WTC11 (cell line): Measurements from ENCODE around the gene GNG13. TPM values are rescaled to one million over a fixed set of nuclear protein-coding genes. Genes with fewer than 3 reads are reported as not detected.
"Not testable (repeated sequence)": the region's sequence is repeated elsewhere in the genome, so short reads cannot be mapped to it uniquely, and the experiment has no call there.

Experiments used
- ATAC-seq: fragments of 200-7000 bp; cut with Tn5 transposase; 2 replicates; pipeline ENCODE4 v1.10.0; 2021; ENCODE audit warnings: mild to moderate bottlenecking, moderate library complexity
- CTCF ChIA-PET: fragments of 300-600 bp; sonication (Branson Sonifier 250); formaldehyde crosslinking; loops from one replicate; lab custom pipeline; 2021; ENCODE audit warnings: antibody characterized with exemption; lab: Charles Lee
- POLR2A ChIA-PET: fragments of 350-600 bp; sonication (Branson Sonifier 250); formaldehyde crosslinking; loops from one replicate; lab custom pipeline; 2021; ENCODE audit warnings: antibody characterized with exemption; lab: Charles Lee
- DNase-seq: peaks from one replicate; pipeline ENCODE4 v3.0.0; 2021; ENCODE audit warnings: low spot score
- H3K27ac Mint-ChIP-seq: 2 replicates; pipeline ENCODE4 v1.8.0; 2021; ENCODE audit warnings: mixed read lengths
- H3K27me3 Mint-ChIP-seq: 2 replicates; pipeline ENCODE4 v1.8.0; 2021; ENCODE audit warnings: low read depth, mild to moderate bottlenecking, moderate library complexity, mixed read lengths
- H3K36me3 Mint-ChIP-seq: 2 replicates; pipeline ENCODE4 v1.8.0; 2021; ENCODE audit warnings: mixed read lengths
- H3K4me1 Mint-ChIP-seq: 2 replicates; pipeline ENCODE4 v1.8.0; 2022; ENCODE audit warnings: mixed read lengths
- H3K4me3 Mint-ChIP-seq: 2 replicates; pipeline ENCODE4 v1.8.0; 2021; ENCODE audit warnings: mild to moderate bottlenecking, moderate library complexity, mixed read lengths
- H3K9me3 Mint-ChIP-seq: 2 replicates; pipeline ENCODE4 v1.8.0; 2021; ENCODE audit warnings: mixed read lengths
- ATF1 ChIP-seq: sonication (generic); formaldehyde crosslinking; IDR thresholded peaks from 2 replicates; pipeline ENCODE4 v1.8.1; 2023; ENCODE audit warnings: mild to moderate bottlenecking, moderate library complexity, missing genetic modification reagents
- CBFB ChIP-seq: sonication (generic); formaldehyde crosslinking; IDR thresholded peaks from 2 replicates; pipeline ENCODE4 v1.8.1; 2022; ENCODE audit warnings: mild to moderate bottlenecking, low read depth, missing genetic modification reagents
- ELF4 ChIP-seq: sonication (generic); formaldehyde crosslinking; IDR thresholded peaks from 2 replicates; pipeline ENCODE4 v1.8.1; 2022; ENCODE audit warnings: low read depth, mild to moderate bottlenecking, moderate library complexity, missing genetic modification reagents
- GTF2I ChIP-seq: fragments of 250-450 bp; sonication (Bioruptor Pico); conservative IDR thresholded peaks from 2 replicates; pipeline ENCODE4 v1.4.0; 2021; ENCODE audit warnings: mild to moderate bottlenecking
- JAZF1 ChIP-seq: fragments of 250-450 bp; sonication (Bioruptor Pico); IDR thresholded peaks from 2 replicates; pipeline ENCODE4 v1.9.0; 2021; ENCODE audit warnings: moderate library complexity, mild to moderate bottlenecking, inconsistent platforms
- PRRX2 ChIP-seq: fragments of 250-450 bp; sonication (Bioruptor Pico); IDR thresholded peaks from 2 replicates; pipeline ENCODE4 v1.8.0; 2021; ENCODE audit warnings: mild to moderate bottlenecking
- TEAD1 ChIP-seq: sonication (generic); formaldehyde crosslinking; IDR thresholded peaks from 2 replicates; pipeline ENCODE4 v1.8.0; 2022; ENCODE audit warnings: mild to moderate bottlenecking, missing genetic modification reagents
- TEAD4 ChIP-seq: sonication (generic); formaldehyde crosslinking; IDR thresholded peaks from 2 replicates; pipeline ENCODE4 v1.8.0; 2022; ENCODE audit warnings: mild to moderate bottlenecking, missing genetic modification reagents
- ZNF263 ChIP-seq: sonication (generic); formaldehyde crosslinking; IDR thresholded peaks from 2 replicates; pipeline ENCODE4 v1.8.1; 2022; ENCODE audit warnings: low read depth, mild to moderate bottlenecking, moderate library complexity, missing genetic modification reagents
- ZNF416 ChIP-seq: fragments of 250-450 bp; sonication (Bioruptor Pico); IDR thresholded peaks from 2 replicates; pipeline ENCODE4 v1.9.0; 2021; ENCODE audit warnings: mild to moderate bottlenecking, inconsistent platforms
- ZNF423 ChIP-seq: fragments of 250-450 bp; sonication (Bioruptor Pico); IDR thresholded peaks from 2 replicates; pipeline ENCODE4 v2.1.2; 2022; ENCODE audit warnings: mild to moderate bottlenecking, moderate library complexity
- total RNA-seq: library from RNA; stranded (reverse); gene quantifications from 3 replicates; pipeline ENCODE4 v1.2.3, GENCODE V29; 2021
- TF ChIP-seq, protein P1 (sequence below): sonication (generic); formaldehyde crosslinking; IDR thresholded peaks from 2 replicates; pipeline ENCODE4 v1.8.1; 2023; ENCODE audit warnings: mild to moderate bottlenecking, missing genetic modification reagents, moderate library complexity
- TF ChIP-seq, protein P2 (sequence below): sonication (generic); formaldehyde crosslinking; IDR thresholded peaks from 2 replicates; pipeline ENCODE4 v1.8.1; 2022; ENCODE audit warnings: missing genetic modification reagents, borderline replicate concordance
- TF ChIP-seq, protein P3 (sequence below): fragments of 250-450 bp; sonication (Bioruptor Pico); IDR thresholded peaks from 2 replicates; pipeline ENCODE4 v1.9.0; 2021; ENCODE audit warnings: mild to moderate bottlenecking
- TF ChIP-seq, protein P4 (sequence below): sonication (generic); formaldehyde crosslinking; conservative IDR thresholded peaks from 2 replicates; pipeline ENCODE4 v1.8.1; 2022; ENCODE audit warnings: mild to moderate bottlenecking, missing genetic modification reagents
- TF ChIP-seq, protein P5 (sequence below): sonication (generic); formaldehyde crosslinking; IDR thresholded peaks from 2 replicates; pipeline ENCODE4 v1.8.1; 2022; ENCODE audit warnings: low read depth, mild to moderate bottlenecking, moderate library complexity, missing genetic modification reagents, borderline replicate concordance
- TF ChIP-seq, protein P6 (sequence below): sonication (generic); formaldehyde crosslinking; IDR thresholded peaks from 2 replicates; pipeline ENCODE4 v1.8.1; 2023; ENCODE audit warnings: mild to moderate bottlenecking, moderate library complexity, missing genetic modification reagents
- TF ChIP-seq, protein P7 (sequence below): sonication (generic); formaldehyde crosslinking; conservative IDR thresholded peaks from 2 replicates; pipeline ENCODE4 v1.8.1; 2023; ENCODE audit warnings: mild to moderate bottlenecking, low read depth, missing genetic modification reagents, moderate library complexity
- TF ChIP-seq, protein P8 (sequence below): fragments of 250-450 bp; sonication (Bioruptor Pico); IDR thresholded peaks from 2 replicates; pipeline ENCODE4 v2.1.2; 2022; ENCODE audit warnings: mild to moderate bottlenecking, moderate library complexity

The GNG13 gene
- total RNA-seq, 1 experiment from 2014 or later = not detected

DNA sequence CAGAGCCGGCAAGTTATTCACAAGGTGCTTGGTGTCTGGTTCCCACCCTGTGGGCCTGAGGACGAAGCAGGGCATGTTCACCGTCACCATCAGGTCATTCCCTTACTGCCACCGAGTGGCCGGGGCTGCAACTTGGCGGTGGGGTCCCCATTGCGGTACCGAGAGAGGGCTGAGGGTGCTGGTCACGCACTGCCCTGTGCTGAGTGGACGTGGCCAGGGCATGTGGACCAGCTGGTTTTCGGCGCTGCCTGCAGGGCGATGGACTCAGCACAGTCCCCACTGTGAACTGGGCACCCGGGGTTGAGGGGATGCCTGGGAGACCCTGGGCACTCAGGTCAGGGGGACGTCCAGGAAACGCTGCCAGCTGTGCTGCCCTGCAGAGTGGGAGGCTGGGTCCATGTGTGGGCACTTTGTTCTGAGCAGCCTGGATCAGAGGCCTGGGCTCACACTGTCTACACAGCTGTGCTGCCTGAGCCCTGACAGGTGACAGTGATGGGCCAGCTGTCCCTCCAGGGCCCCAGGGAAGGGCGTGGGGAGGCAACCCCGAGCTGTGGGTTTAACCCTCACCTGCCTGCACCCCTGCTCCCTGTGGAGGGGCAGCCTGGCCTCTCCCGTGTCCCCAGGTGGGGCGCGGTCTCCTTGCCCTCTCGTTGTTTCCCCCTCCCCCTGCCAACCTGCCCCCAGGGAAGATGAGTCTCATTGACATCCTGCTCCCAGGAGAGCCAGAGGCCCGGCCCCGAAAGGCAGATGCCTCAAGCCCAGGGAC lies 39.3 kb upstream of the GNG13 start:
- no peak for TF ChIP-seq PRRX2 (CRISPR knock-in tag)
- TF ChIP-seq, all 79 proteins: peak for 0
- peaks cover 9% of the 10 kb centered on the region for H3K36me3 Mint-ChIP-seq
- no peak overlapping the region for H3K4me3 Mint-ChIP-seq
- POLR2A ChIA-PET = no interaction called here
- H3K9me3 Mint-ChIP-seq = peaks cover 17% of the 10 kb centered on the region
- ATAC-seq (0 out of 2 replicates have a peak, but pooled peaks have one; percentile 34), DNase-seq (no peak)
- H3K27me3 Mint-ChIP-seq = peaks cover 11% of the 10 kb centered on the region
- H3K4me1 Mint-ChIP-seq = peaks cover 2% of the 10 kb centered on the region; the same call in 1 of the 2 replicates
- H3K27ac Mint-ChIP-seq = no peak overlapping the region
- CTCF ChIA-PET = interaction anchor here (0.6 kb wide), 1 partner anchor 133 kb away, joined by 4 read pairs; no protein-coding TSS in a partner anchor

DNA sequence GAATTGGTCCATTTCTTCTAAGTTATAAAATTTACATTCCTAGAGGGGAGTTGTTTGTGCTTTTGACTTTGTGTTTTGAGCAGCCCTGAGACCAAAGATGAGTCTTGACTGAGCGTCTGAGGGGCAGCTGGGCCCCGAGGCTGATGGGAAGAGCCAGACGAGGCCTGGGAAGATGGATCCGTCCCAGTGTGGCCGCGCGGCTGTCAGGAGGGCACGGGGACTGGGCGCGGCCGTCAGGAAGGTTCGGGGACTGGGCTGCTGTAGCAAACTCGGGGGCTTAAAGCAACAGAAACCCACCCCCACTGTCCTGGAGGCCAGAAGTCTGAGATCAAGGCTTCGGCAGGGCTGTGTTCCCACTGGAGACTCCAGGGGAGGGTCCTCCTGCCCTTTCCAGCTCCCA lies 38.2 kb upstream of the GNG13 start:
- Mint-ChIP-seq H3K4me3 (no peak overlapping the region), H3K4me1 (peaks cover 2% of the 10 kb centered on the region; the same call in 1 of the 2 replicates), H3K27me3 (peaks cover 11% of the 10 kb centered on the region), H3K27ac (no peak overlapping the region), H3K9me3 (peaks cover 17% of the 10 kb centered on the region), H3K36me3 (peaks cover 9% of the 10 kb centered on the region)
- ATAC-seq (no peak), DNase-seq (no peak)
- CTCF ChIA-PET = no interaction called here
- POLR2A ChIA-PET = no interaction called here
- TF ChIP-seq, protein P1, sequence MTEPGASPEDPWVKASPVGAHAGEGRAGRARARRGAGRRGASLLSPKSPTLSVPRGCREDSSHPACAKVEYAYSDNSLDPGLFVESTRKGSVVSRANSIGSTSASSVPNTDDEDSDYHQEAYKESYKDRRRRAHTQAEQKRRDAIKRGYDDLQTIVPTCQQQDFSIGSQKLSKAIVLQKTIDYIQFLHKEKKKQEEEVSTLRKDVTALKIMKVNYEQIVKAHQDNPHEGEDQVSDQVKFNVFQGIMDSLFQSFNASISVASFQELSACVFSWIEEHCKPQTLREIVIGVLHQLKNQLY = no peak
- TF ChIP-seq, protein P2, sequence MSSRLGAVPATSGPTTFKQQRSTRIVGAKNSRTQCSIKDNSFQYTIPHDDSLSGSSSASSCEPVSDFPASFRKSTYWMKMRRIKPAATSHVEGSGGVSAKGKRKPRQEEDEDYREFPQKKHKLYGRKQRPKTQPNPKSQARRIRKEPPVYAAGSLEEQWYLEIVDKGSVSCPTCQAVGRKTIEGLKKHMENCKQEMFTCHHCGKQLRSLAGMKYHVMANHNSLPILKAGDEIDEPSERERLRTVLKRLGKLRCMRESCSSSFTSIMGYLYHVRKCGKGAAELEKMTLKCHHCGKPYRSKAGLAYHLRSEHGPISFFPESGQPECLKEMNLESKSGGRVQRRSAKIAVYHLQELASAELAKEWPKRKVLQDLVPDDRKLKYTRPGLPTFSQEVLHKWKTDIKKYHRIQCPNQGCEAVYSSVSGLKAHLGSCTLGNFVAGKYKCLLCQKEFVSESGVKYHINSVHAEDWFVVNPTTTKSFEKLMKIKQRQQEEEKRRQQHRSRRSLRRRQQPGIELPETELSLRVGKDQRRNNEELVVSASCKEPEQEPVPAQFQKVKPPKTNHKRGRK = no peak
- TF ChIP-seq ZNF423 (CRISPR knock-in tag) (no peak), ATF1 (CRISPR knock-in tag) (no peak), ZNF263 (CRISPR knock-in tag) (no peak), ELF4 (CRISPR knock-in tag) (no peak), JAZF1 (CRISPR knock-in tag) (no peak), ZNF416 (no peak), CBFB (CRISPR knock-in tag) (no peak), GTF2I (CRISPR knock-in tag) (no peak), TEAD4 (CRISPR knock-in tag) (no peak), TEAD1 (no peak)
- TF ChIP-seq, protein P3, sequence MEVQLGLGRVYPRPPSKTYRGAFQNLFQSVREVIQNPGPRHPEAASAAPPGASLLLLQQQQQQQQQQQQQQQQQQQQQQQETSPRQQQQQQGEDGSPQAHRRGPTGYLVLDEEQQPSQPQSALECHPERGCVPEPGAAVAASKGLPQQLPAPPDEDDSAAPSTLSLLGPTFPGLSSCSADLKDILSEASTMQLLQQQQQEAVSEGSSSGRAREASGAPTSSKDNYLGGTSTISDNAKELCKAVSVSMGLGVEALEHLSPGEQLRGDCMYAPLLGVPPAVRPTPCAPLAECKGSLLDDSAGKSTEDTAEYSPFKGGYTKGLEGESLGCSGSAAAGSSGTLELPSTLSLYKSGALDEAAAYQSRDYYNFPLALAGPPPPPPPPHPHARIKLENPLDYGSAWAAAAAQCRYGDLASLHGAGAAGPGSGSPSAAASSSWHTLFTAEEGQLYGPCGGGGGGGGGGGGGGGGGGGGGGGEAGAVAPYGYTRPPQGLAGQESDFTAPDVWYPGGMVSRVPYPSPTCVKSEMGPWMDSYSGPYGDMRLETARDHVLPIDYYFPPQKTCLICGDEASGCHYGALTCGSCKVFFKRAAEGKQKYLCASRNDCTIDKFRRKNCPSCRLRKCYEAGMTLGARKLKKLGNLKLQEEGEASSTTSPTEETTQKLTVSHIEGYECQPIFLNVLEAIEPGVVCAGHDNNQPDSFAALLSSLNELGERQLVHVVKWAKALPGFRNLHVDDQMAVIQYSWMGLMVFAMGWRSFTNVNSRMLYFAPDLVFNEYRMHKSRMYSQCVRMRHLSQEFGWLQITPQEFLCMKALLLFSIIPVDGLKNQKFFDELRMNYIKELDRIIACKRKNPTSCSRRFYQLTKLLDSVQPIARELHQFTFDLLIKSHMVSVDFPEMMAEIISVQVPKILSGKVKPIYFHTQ (CRISPR knock-in tag) = no peak
- TF ChIP-seq, protein P4, sequence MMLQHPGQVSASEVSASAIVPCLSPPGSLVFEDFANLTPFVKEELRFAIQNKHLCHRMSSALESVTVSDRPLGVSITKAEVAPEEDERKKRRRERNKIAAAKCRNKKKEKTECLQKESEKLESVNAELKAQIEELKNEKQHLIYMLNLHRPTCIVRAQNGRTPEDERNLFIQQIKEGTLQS = no peak
- TF ChIP-seq, protein P5, sequence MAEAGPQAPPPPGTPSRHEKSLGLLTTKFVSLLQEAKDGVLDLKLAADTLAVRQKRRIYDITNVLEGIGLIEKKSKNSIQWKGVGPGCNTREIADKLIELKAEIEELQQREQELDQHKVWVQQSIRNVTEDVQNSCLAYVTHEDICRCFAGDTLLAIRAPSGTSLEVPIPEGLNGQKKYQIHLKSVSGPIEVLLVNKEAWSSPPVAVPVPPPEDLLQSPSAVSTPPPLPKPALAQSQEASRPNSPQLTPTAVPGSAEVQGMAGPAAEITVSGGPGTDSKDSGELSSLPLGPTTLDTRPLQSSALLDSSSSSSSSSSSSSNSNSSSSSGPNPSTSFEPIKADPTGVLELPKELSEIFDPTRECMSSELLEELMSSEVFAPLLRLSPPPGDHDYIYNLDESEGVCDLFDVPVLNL = no peak
- TF ChIP-seq, protein P6, sequence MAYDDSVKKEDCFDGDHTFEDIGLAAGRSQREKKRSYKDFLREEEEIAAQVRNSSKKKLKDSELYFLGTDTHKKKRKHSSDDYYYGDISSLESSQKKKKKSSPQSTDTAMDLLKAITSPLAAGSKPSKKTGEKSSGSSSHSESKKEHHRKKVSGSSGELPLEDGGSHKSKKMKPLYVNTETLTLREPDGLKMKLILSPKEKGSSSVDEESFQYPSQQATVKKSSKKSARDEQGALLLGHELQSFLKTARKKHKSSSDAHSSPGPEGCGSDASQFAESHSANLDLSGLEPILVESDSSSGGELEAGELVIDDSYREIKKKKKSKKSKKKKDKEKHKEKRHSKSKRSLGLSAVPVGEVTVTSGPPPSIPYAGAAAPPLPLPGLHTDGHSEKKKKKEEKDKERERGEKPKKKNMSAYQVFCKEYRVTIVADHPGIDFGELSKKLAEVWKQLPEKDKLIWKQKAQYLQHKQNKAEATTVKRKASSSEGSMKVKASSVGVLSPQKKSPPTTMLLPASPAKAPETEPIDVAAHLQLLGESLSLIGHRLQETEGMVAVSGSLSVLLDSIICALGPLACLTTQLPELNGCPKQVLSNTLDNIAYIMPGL (CRISPR knock-in tag) = no peak
- TF ChIP-seq, protein P7, sequence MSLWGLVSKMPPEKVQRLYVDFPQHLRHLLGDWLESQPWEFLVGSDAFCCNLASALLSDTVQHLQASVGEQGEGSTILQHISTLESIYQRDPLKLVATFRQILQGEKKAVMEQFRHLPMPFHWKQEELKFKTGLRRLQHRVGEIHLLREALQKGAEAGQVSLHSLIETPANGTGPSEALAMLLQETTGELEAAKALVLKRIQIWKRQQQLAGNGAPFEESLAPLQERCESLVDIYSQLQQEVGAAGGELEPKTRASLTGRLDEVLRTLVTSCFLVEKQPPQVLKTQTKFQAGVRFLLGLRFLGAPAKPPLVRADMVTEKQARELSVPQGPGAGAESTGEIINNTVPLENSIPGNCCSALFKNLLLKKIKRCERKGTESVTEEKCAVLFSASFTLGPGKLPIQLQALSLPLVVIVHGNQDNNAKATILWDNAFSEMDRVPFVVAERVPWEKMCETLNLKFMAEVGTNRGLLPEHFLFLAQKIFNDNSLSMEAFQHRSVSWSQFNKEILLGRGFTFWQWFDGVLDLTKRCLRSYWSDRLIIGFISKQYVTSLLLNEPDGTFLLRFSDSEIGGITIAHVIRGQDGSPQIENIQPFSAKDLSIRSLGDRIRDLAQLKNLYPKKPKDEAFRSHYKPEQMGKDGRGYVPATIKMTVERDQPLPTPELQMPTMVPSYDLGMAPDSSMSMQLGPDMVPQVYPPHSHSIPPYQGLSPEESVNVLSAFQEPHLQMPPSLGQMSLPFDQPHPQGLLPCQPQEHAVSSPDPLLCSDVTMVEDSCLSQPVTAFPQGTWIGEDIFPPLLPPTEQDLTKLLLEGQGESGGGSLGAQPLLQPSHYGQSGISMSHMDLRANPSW (CRISPR knock-in tag) = no peak
- TF ChIP-seq, protein P8, sequence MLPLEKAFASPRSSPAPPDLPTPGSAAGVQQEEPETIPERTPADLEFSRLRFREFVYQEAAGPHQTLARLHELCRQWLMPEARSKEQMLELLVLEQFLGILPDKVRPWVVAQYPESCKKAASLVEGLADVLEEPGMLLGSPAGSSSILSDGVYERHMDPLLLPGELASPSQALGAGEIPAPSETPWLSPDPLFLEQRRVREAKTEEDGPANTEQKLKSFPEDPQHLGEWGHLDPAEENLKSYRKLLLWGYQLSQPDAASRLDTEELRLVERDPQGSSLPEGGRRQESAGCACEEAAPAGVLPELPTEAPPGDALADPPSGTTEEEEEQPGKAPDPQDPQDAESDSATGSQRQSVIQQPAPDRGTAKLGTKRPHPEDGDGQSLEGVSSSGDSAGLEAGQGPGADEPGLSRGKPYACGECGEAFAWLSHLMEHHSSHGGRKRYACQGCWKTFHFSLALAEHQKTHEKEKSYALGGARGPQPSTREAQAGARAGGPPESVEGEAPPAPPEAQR (CRISPR knock-in tag) = no peak

DNA sequence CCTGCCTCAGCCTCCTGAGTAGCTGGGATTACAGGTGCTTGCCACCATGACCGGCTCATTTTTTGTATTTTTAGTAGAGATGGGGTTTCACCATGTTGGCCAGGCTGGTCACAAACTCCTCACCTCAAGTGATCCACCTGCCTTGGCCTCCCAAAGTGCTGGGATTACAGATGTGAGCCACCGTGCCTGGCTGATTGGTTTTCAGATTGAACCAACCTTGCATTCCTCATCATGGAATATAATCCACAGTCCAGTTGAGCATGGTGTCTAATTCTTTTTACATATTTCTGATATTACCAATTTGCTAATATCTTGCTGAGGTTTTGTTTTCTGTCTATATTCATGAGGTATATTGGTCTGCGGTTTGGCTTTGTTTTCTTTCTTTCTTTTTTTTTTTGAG lies 36.3 kb upstream of the GNG13 start:
- peaks cover 11% of the 10 kb centered on the region for H3K27me3 Mint-ChIP-seq
- H3K27ac Mint-ChIP-seq, H3K4me1 Mint-ChIP-seq, DNase-seq, ATAC-seq, POLR2A ChIA-PET, H3K4me3 Mint-ChIP-seq, H3K36me3 Mint-ChIP-seq, CTCF ChIA-PET: not testable (repeated sequence)
- H3K9me3 Mint-ChIP-seq = peaks cover 17% of the 10 kb centered on the region
